Right renal cortex interstitium (tissue), 3 donors: ENCODE data around the gene DLGAP1. TPM values are rescaled to one million over a fixed set of nuclear protein-coding genes. Genes with fewer than 3 reads are reported as not detected.

Source experiments
- DNase-seq, 3 donors: peaks; one replicate each; pipeline ENCODE4 v3.0.0-alpha.2; 2013; ENCODE audit warnings: low read depth in 3 of 3, low spot score in 2 of 3
- polyA plus RNA-seq, 3 donors: library from polyadenylated mRNA; unstranded; fragments of 120-200 nt; gene quantifications; one replicate each; pipeline ENCODE4 v1.2.1, GENCODE V29; 2013; ENCODE audit not compliant: insufficient read length in 3 of 3

Gene DLGAP1
- polyA plus RNA-seq, 3 donors, result 4.3 to 5.8 (median 4.8) TPM

GRCh38 chr18:3798032-3798431 lies 657.1 kb downstream of the DLGAP1 start:
- no peak for DNase-seq

GRCh38 chr18:3796434-3796833 lies 658.7 kb downstream of the DLGAP1 start:
- no peak for DNase-seq

- no peak for DNase-seq
Measured at GRCh38 chr18:3794537-3795348, 660.4 kb downstream of the DLGAP1 start.

GRCh38 chr18:3793545-3793944 lies 661.6 kb downstream of the DLGAP1 start:
- DNase-seq, result no peak

GRCh38 chr18:3793111-3793510 lies 662.0 kb downstream of the DLGAP1 start:
- no peak for DNase-seq

GRCh38 chr18:3792711-3793110 lies 662.4 kb downstream of the DLGAP1 start:
- DNase-seq, result no peak

GRCh38 chr18:3791238-3791637 lies 663.9 kb downstream of the DLGAP1 start:
- DNase-seq, result no peak

GRCh38 chr18:3790703-3791102 lies 664.4 kb downstream of the DLGAP1 start:
- peak; percentile 47 to 60 (median 60) for DNase-seq

GRCh38 chr18:3789525-3789924 lies 665.6 kb downstream of the DLGAP1 start:
- DNase-seq, result no peak

- DNase-seq, result no peak
Measured at GRCh38 chr18:3784949-3785348, 670.2 kb downstream of the DLGAP1 start.

- DNase-seq, result no peak
Measured at GRCh38 chr18:3782901-3783300, 672.2 kb downstream of the DLGAP1 start.

GRCh38 chr18:3777719-3778118 lies 677.4 kb downstream of the DLGAP1 start:
- DNase-seq, result no peak

GRCh38 chr18:3777122-3777521 lies 678.0 kb downstream of the DLGAP1 start:
- DNase-seq, result no peak

- DNase-seq, result no peak
Measured at GRCh38 chr18:3775996-3776395, 679.1 kb downstream of the DLGAP1 start.

GRCh38 chr18:3773303-3773702 lies 681.8 kb downstream of the DLGAP1 start:
- no peak for DNase-seq

- peak; percentile 58 to 72 (median 70) for DNase-seq
Measured at GRCh38 chr18:3771121-3771971, 683.8 kb downstream of the DLGAP1 start.

GRCh38 chr18:3761266-3761665 lies 693.8 kb downstream of the DLGAP1 start:
- DNase-seq, result no peak

- no peak for DNase-seq
Measured at GRCh38 chr18:3760741-3761140, 694.4 kb downstream of the DLGAP1 start.

- no peak for DNase-seq
Measured at GRCh38 chr18:3759099-3759498, 696.0 kb downstream of the DLGAP1 start.

GRCh38 chr18:3758531-3758930 lies 696.6 kb downstream of the DLGAP1 start:
- DNase-seq, result no peak

GRCh38 chr18:3757361-3757760 lies 697.7 kb downstream of the DLGAP1 start:
- DNase-seq, result no peak

- no peak for DNase-seq
Measured at GRCh38 chr18:3753106-3753505, 702.0 kb downstream of the DLGAP1 start.
